Left ventricle myocardium superior (tissue), 1 donor: Measurements from ENCODE around the gene C22orf42. TPM values are rescaled to one million over a fixed set of nuclear protein-coding genes. Genes with fewer than 3 reads are reported as not detected.

Experiments
- total RNA-seq: library from RNA; stranded (reverse); fragmentation: NEBNext Ultra II Directional; extraction: Animal tissue kit (Norgen Biotek cat#: 25700); gene quantifications from one replicate; pipeline ENCODE4 v1.2.1, GENCODE V29; 2021
- donor health status: DM: no; HTN: yes; CAD: no; lungs with severe emphysema.

C22orf42 gene
- total RNA-seq, 1 donor from 2014 or later = not detected

Other genes starting within 250 kb of the C22orf42 start
- gene YWHAH, start 214.8 kb downstream of the C22orf42 start, total RNA-seq = 60.4 TPM
- 223 TPM for gene SLC5A1, start 116.0 kb downstream of the C22orf42 start, total RNA-seq
- not detected for gene RFPL2, start 45.8 kb upstream of the C22orf42 start, total RNA-seq
- not detected for gene SLC5A4, start 96.0 kb upstream of the C22orf42 start, total RNA-seq
- gene RFPL3, start 198.6 kb upstream of the C22orf42 start, total RNA-seq = not detected